ENCODE data around the gene HOMER2.

The HOMER2 gene

DNA sequence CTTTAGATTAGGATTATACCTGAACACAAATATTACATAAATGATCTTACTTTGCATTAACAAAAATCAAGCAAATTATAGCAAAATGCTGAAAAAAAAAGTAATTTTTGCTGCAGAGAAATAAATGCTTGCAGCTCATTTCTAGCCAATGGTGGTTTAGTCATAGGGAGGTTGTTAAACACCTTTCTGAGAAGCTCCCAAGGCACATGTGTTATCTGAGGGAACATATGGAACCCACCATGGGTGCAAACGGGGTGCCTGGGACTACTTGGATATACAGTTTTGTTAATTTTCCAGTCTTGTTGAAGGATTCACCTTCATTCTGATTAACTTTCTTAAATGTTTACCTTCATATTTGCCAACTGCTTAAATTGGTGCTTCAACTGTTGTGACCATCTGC is 24.6 kb upstream of the HOMER2 start:
- TF ChIP-seq POLR2A (IDR thresholded peaks at IDR 0.05; ENCODE audit: low read length): no peak

DNA sequence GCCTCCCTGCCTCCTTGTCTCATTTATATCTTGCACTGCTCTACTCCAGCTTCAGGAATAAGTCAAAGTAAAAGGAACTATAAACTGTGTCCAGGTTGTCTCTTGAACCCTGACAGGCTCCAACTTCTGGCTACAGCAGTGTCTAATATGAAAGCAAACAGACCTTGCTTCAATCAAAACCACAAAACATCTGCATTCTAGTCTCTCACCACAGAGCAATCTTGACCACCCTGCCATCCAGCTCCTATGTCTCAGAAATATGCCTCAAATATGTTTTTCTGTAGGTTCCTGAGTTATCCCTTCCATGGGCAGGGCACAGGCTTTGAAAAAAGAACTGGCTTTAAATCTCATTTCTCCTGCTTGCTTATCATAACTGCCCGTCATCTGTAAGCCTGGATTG is 20.5 kb upstream of the HOMER2 start:
- TF ChIP-seq POLR2A (IDR thresholded peaks at IDR 0.05; ENCODE audit: low read length) (no peak), GATA1 (IDR thresholded peaks at IDR 0.05; ENCODE audit: low read depth, low read length) (no peak)
- DNase-seq: no peak

More for the DNA sequence above, 24.6 kb upstream of the HOMER2 start:
- DNase-seq: peak in 1 of 2 experiments; percentile 7

DNA sequence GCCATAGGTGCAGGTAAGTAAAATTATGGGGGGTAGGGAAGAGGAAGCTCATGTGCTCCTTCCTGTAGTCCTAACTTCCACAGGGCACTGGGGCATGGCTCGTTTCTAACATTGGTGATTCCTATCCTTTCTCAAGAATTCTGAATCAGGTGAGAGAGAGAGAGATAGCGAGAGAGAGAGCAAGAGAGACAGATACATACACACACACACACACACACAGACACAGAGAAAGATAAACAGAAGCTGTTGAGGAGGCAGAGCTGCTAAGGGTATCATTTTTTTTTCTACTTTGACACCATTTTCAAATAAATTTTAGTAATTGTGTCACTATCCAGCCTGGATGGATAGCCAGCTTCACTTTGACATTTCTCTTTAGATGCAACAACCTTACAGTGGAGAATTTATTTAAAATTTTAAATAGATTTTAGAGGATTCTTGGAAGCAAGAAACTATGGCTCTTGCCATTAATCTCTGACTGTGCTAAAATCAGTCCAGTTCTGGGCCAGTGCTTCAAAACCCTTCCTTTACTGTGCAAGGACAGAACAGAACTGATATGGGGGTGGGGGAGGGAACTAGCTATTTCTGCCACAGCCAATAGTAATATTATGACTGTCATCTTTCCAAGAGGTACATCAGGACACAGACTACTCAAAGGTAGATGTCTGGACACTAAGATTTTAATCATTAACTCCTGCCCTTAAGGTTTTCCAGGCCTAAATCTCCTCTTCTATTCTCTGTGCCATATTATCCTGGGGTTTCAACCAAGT is 18.9 kb upstream of the HOMER2 start:
- TF ChIP-seq POLR2A (IDR thresholded peaks at IDR 0.05; ENCODE audit: low read length): no peak
- no peak for TF ChIP-seq GATA1 (IDR thresholded peaks at IDR 0.05; ENCODE audit: low read depth, low read length)
- no peak for DNase-seq

DNA sequence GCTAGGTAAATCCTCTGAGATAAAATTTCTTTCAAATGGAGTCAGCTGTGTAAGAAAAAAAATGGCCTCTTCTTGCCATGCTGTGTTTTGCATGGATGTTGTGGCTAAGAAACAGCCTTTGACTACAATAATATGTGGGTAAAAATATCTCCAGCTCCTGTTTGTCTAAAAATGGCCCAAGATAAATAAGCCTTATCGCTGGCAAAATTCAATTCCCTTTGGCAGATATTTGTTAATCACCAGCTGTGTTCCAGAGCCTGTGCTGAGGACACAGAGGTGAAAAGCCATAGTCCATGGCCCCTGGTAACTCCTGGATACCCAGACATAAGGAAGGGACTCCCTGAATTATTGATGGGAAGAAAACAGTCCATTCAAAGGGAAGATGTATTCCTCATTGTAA is 18.2 kb upstream of the HOMER2 start:
- no peak for TF ChIP-seq POLR2A (IDR thresholded peaks at IDR 0.05; ENCODE audit: low read length)
- TF ChIP-seq GATA1 (IDR thresholded peaks at IDR 0.05; ENCODE audit: low read depth, low read length): no peak
- DNase-seq: no peak

DNA sequence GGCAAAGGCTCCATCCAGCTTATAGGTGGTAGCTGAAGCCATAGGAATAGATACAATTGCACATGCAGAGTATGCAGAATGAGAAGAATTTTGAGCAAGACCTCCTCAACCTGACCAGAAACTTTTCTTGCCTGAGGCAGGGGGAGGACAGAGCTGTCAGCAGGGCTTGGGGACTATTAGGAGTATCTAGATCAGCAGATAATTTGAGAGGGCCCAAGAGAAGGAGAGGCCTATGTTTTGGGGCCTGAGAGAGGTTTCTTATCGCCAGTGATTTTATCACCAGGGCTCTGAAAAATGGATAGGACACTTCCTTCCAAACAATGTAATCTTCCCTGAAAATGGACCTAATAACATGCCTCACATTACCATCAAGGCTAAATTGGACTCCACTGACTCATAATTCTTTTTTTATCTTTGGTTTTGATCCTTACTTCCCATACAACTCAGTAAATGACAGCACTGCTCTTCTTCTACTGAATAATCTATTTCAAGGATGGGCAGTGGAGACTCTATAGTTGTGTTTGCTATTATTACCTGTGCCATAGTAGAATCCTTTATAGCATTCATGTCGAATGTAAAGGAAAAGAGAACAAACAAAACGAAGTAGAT is 17.7 kb upstream of the HOMER2 start:
- TF ChIP-seq POLR2A (IDR thresholded peaks at IDR 0.05; ENCODE audit: low read length) (no peak), GATA1 (IDR thresholded peaks at IDR 0.05; ENCODE audit: low read depth, low read length) (no peak)
- peak in 1 of 2 experiments; percentile 13 for DNase-seq

DNA sequence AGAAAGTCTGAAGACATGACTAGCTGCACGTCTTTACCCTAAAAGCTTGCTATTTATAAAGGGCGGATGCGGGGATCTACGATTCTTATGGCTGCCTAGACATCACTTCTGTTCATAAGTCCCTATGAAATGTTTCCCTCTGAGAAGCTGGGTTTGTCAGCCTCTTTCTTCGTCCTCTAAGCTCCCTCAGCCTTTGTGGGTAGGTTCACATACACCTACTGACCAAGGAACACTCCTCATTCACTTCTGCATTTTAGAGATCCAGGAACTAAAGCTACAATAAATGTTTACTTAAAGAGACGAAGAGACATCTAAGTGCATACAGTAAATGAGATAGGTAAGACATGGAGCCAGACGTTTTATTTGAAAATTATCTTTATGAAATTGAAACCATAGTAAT is 16.8 kb upstream of the HOMER2 start:
- TF ChIP-seq POLR2A (IDR thresholded peaks at IDR 0.05; ENCODE audit: low read length) (no peak), GATA1 (IDR thresholded peaks at IDR 0.05; ENCODE audit: low read depth, low read length) (no peak)
- no peak for DNase-seq

DNA sequence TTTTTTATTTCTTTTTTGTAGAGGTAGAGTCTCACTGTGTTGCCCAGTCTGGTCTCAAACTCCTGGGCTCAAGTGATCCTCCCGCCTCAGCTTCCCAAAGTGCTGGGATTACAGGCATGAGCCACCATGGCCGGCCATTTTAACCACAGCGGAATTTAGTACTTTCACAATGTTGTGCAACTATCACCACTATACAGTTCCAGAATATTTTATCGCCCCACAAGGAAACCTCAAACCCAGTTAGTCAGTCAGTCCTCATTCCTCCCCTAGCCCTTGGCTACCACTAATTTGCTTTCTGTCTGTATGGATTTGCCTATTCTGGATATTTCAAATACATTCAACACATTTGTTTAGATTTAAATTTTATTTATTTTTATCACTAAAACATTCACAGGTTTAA is 15.5 kb upstream of the HOMER2 start:
- TF ChIP-seq GATA1 (IDR thresholded peaks at IDR 0.05; ENCODE audit: low read depth, low read length): no peak
- no peak for TF ChIP-seq POLR2A (IDR thresholded peaks at IDR 0.05; ENCODE audit: low read length)
- no peak for DNase-seq

DNA sequence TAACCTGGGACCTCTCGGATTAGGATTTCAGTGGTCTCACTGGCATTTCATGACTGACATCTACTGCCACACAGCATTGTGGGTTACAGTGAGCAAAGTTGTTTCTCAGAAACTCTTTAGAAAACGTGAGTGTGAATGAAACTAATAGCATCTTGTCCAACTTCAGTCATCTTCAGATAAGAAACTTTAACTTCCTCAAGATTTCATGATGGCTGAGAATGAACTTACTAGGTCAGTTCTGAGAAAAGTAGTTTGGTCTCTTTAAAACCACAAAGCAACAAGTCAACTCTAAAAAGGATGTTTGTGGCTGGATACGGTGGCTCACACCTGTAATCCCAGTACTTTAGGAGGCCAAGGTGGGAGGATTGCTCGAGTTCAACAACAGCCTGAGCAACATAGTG is 14.2 kb upstream of the HOMER2 start:
- no peak for DNase-seq
- TF ChIP-seq GATA1 (IDR thresholded peaks at IDR 0.05; ENCODE audit: low read depth, low read length): no peak
- TF ChIP-seq POLR2A (IDR thresholded peaks at IDR 0.05; ENCODE audit: low read length): no peak

DNA sequence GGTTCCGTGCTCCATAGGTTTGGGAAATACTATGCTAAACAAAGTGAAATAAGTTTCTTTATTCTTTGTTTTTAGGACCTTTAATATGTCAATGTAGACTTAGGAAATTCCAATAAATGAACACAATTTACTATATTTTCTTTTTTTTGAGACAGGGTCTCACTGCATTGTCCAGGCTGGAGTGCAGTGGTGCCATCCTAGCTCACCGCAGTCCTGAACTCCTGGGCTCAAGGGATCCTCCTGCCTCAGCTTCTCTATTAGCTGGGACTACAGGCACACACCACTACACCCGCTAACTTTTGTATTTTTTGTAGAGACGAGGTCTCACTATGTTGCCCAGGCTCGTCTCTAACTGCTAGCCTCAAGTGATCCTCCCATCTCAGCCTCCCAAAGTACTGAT is 12.4 kb upstream of the HOMER2 start:
- TF ChIP-seq GATA1 (IDR thresholded peaks at IDR 0.05; ENCODE audit: low read depth, low read length) (no peak), POLR2A (IDR thresholded peaks at IDR 0.05; ENCODE audit: low read length) (no peak)

DNA sequence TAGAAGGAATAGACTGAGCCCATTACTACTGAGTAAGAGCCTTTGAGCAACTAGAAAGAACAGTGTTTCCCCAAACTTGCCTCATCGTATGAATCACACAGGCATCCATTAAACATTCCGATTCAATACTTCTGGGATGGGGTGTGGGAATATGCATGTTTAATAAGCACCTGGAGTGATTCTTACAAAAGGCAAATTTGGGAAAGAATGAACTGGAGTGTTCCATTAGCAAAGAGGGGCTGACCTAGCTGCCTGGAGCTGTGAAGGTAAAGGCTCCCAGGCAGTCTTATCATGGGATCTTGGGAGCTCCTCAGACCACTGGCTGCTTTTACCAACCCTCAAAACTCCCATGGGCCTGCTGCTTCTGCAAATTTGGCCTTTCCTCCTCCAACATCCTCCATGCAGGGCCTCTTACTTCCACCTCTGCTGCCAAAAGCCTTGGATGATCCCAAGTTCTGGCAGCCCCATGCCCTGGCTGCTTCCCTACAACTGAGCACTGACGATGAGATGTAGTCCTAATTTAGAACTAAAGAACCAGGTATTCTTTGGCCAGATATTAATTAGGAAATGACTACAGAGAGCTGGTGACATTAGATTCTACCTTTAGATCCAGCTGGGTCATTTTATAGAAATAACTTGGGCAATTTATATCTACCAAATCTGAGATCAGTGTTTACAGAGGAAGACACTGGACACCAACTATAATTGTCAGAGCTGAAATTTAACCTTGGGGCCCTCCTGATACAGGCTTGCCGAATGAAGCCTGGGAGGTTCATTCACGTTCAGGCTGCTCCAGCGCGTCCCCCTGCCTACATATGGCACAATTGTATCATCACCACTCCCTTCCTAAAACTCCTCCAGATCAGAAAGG is 11.2 kb upstream of the HOMER2 start:
- no peak for TF ChIP-seq POLR2A (IDR thresholded peaks at IDR 0.05; ENCODE audit: low read length)
- no peak for TF ChIP-seq GATA1 (IDR thresholded peaks at IDR 0.05; ENCODE audit: low read depth, low read length)
- DNase-seq: no peak

More for the DNA sequence above, 12.4 kb upstream of the HOMER2 start:
- DNase-seq: no peak

DNA sequence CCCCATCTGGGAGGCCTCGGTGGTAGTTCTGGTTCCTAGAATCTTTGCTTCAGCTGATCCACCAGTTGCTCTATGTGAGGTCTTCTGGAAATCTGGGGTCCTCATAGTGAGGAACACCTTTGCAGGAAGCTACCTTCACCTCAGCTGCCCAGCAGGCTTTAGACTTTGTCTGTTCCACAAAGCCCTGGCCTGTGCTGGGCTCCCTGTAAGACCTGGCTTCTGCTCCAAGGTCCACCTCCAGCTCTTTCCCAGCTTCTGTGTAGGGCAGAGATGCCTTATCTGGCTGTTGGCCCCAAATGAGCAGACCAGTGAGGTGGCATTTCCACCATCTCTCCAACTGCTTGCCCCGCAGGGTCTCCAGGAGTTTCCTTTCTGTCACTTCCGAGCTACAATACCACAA is 8.2 kb upstream of the HOMER2 start:
- TF ChIP-seq GATA1 (IDR thresholded peaks at IDR 0.05; ENCODE audit: low read depth, low read length) (no peak), POLR2A (IDR thresholded peaks at IDR 0.05; ENCODE audit: low read length) (no peak)
- DNase-seq: no peak

DNA sequence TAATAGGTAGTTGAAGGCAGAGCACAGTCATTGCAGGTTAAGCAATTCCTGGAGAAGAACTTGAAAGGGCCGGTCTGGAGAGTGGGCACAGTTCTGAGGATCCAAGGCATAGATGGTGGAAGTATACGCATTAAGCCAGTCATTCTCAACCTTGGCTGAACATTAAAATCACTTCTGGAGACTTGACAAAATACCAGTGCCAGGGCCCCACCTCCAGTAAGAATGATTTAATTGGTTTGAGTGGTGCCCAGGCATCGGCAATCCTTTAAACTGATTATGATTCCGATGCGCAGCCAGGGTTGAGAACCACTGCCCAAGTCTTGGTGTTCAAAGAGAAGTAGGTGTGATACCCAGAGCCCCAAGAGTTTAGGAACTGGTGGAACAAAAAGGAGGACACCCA is 6.9 kb upstream of the HOMER2 start:
- no peak for TF ChIP-seq POLR2A (IDR thresholded peaks at IDR 0.05; ENCODE audit: low read length)
- no peak for DNase-seq

DNA sequence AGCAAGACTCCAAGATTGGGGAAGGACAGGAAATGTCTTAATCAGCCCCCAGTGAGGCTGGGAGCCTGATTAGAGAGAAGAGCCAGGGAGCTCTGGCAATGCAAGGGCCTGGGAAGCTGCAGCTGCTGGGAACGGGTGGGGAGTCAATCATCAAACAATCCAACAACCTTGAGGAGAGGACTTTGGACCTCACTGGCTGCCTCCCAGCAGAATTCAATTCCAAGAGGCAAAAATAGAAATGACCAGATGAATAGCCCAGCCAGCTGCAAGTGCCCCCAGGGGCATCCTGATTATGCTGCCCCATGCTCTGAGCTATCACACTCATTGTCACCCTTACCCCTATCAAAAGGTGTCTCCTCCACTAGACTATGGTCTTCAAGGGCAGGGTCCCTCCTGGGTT is 6.1 kb upstream of the HOMER2 start:
- TF ChIP-seq GATA1 (IDR thresholded peaks at IDR 0.05; ENCODE audit: low read depth, low read length) (no peak), POLR2A (IDR thresholded peaks at IDR 0.05; ENCODE audit: low read length) (no peak)

DNA sequence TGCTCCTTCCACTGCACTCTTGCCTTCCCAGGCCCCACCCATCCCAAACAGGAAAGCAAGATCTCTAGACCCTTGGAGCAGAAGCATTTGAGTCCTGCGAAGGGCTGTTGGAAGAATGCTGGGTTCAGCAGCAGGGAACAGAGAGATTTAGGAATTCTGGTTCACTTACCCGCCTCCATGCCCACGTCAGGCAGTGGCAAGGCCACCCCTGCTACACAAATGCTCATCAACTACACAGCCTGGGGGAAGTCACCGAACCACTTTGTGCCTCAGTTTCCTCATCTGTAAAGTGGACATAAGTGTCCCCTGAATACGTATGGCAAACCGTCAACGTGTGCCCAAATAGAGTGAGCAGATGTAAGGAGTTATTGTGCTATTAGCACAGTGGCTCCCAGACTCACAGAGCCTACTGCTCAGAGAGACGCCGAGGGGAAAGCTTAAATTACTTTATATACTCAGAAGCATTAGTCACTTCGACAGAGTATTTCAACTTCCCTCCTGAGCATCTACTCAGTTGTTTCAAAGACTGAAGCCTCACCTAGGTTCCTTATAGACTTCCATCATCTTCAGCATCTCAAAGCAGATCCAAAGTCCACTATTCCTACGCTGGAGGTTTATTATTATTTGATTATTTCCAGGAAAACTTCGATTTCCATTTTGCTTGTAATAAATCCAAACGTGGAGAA is 905 bp downstream of the HOMER2 start:
- TF ChIP-seq GATA1 (IDR thresholded peaks at IDR 0.05; ENCODE audit: low read depth, low read length) (no peak), POLR2A (IDR thresholded peaks at IDR 0.05; ENCODE audit: low read length) (no peak)
- no peak for DNase-seq

More for the DNA sequence above, 6.1 kb upstream of the HOMER2 start:
- DNase-seq: no peak
